GM21737 (cell line): ENCODE measurements around the gene TAGAP.

Experiments
- ATAC-seq: cut with Tn5 transposase; IDR thresholded peaks from one replicate; pipeline ENCODE4 v1.9.1; 2021; ENCODE audit warnings: mild to moderate bottlenecking, moderate library complexity; ENCODE audit not compliant: unreplicated experiment

The TAGAP gene

GRCh38 chr6:159044899-159045727 lies at the start of gene TAGAP:
Gene TAGAP, minus strand, starts transcription at chr6:159044991. Its CDS starts 845 bp downstream, at chr6:159044146.
- peak; percentile 72 for ATAC-seq

- no peak for ATAC-seq
Observed at GRCh38 chr6:159093609-159094443, 49.0 kb upstream of the TAGAP start.

GRCh38 chr6:159092631-159093030 lies 47.8 kb upstream of the TAGAP start:
- ATAC-seq, result no peak

GRCh38 chr6:159090530-159091480 lies 46.0 kb upstream of the TAGAP start:
- no peak for ATAC-seq

- no peak for ATAC-seq
Observed at GRCh38 chr6:159089909-159090308, 45.1 kb upstream of the TAGAP start.

- ATAC-seq, result no peak
Observed at GRCh38 chr6:159089443-159089842, 44.7 kb upstream of the TAGAP start.

- ATAC-seq, result no peak
Observed at GRCh38 chr6:159086033-159086618, 41.3 kb upstream of the TAGAP start.

- no peak for ATAC-seq
Observed at GRCh38 chr6:159085396-159085895, 40.7 kb upstream of the TAGAP start.

GRCh38 chr6:159084493-159085091 lies 39.8 kb upstream of the TAGAP start:
- ATAC-seq, result no peak

GRCh38 chr6:159083146-159083545 lies 38.4 kb upstream of the TAGAP start:
- ATAC-seq, result no peak

GRCh38 chr6:159082039-159082815 lies 37.4 kb upstream of the TAGAP start:
- no peak for ATAC-seq

GRCh38 chr6:159080217-159080976 lies 35.6 kb upstream of the TAGAP start:
- no peak for ATAC-seq

- ATAC-seq, result no peak
Observed at GRCh38 chr6:159079367-159079766, 34.6 kb upstream of the TAGAP start.

- no peak for ATAC-seq
Observed at GRCh38 chr6:159077123-159077522, 32.3 kb upstream of the TAGAP start.

GRCh38 chr6:159075506-159076228 lies 30.9 kb upstream of the TAGAP start:
- no peak for ATAC-seq

- no peak for ATAC-seq
Observed at GRCh38 chr6:159074876-159075275, 30.1 kb upstream of the TAGAP start.

GRCh38 chr6:159074120-159074684 lies 29.4 kb upstream of the TAGAP start:
- ATAC-seq, result no peak
